SKM-1 (cell line): Measurements from ENCODE around the gene WDR27.
"Not testable (repeated sequence)": the region's sequence is repeated elsewhere in the genome, so short reads cannot be mapped to it uniquely, and the experiment has no call there.

Experiments used
- DNase-seq: peaks from one replicate; lab custom pipeline; 2025; ENCODE audit not compliant: unreplicated experiment; lab: John Stamatoyannopoulos, UW

Gene WDR27

DNA sequence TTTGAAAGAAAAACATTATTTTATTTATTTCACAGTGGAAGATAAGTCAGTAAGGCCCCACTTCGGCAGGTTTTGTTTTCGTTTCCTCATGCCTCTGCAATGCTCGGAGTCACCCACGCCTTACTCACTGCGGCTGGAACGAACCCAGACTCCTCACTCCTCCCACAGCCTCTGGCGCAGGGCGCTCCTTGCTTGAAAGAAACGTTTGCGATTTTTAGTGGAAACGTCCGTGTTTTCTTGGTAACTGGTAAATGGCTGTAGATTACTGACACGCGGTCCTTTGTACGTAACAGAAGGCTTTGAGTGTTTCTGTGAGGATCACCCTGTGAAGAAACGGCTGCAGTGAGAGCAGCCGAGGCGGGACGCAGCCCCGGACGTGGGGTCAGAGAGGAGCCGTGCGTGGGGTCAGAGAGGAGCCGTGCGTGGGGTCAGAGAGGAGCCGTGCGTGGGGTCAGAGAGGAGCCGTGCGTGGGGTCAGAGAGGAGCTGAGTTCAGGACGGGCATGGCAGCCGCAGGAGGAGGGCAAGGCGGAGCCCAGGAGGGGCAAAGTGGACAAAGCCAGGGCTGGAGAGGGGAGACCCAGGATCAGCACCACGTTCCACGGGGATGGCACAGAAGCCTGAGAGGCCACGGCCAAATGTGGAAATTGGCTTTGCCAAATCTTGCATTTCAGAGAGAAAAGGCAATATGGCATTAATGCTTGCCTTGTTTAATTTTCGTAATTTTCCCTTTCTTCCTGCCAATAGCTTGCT lies 249.5 kb downstream of the WDR27 start:
- DNase-seq, result no peak

DNA sequence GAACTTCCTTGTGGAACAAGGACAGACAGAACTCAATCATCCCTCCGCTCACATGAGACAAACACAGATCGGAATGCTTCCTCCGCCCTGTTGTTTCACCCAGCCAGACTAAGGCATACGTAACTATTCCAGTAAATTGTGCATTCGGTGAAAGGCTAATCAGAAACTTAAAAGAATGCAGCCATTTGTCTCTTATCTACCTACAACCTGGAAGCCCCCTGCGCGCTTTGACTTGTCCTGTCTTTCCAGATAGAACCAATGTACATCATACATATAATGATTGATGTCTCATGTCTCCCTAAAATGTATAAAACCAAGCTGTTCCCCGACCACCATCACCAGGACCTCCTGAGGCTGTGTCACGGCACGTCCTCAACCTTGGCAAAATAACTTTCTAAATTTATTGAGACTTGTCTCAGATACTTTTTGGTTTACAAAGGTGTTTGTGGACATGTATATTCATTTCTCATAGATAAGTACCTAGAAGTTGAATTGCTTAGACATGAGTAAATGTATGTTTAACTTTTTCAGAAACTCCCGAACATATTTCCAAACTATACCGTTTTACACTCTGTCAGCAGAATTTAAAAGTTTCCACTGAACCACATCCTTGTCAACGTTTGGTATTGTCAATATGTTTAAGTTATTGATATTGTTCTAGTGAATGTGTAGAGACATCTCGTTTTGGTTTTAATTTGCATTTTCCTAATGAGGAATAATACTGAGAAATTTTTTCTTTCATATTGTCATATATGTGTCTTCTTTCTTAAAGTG lies 250.6 kb downstream of the WDR27 start:
- DNase-seq, result no peak

DNA sequence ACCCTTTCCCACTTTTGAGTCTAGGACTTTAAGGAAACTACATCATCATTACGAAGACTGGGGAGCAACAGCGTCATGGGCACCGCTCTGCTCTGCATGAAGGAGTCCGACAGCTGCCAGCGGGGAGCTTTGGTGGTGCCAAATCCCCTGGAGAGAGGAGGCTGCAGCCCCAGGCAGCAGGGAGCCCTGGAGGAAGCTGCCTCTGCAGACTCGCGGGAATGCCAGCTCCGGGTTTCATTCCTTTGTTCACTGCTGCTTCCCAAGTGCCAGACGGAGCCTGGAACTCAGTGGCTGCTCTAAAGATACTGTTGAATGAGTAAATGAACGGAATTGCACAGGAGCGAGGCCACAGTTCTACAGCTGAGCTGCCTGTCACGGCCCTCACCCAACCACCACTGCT lies 251.7 kb downstream of the WDR27 start:
- no peak for DNase-seq

DNA sequence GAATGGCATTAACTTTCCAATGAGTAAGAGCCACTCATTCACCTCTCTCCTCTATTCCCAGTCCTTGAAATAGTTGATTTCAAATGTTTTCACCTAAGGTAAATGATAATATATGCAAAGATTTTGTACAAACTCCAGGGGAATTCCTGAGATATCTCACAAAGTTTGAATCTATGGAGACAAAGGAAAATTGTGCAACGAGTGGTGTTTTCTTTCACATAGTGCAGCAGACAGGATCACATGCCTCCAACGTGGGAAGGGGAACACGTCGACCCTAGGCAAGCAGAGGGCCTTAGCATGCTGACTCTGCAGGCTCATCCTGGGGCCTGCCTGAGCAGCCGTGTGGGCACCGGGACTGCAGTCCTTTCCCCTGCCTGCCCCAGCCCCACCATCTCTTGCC lies 252.6 kb downstream of the WDR27 start:
- DNase-seq, result no peak

DNA sequence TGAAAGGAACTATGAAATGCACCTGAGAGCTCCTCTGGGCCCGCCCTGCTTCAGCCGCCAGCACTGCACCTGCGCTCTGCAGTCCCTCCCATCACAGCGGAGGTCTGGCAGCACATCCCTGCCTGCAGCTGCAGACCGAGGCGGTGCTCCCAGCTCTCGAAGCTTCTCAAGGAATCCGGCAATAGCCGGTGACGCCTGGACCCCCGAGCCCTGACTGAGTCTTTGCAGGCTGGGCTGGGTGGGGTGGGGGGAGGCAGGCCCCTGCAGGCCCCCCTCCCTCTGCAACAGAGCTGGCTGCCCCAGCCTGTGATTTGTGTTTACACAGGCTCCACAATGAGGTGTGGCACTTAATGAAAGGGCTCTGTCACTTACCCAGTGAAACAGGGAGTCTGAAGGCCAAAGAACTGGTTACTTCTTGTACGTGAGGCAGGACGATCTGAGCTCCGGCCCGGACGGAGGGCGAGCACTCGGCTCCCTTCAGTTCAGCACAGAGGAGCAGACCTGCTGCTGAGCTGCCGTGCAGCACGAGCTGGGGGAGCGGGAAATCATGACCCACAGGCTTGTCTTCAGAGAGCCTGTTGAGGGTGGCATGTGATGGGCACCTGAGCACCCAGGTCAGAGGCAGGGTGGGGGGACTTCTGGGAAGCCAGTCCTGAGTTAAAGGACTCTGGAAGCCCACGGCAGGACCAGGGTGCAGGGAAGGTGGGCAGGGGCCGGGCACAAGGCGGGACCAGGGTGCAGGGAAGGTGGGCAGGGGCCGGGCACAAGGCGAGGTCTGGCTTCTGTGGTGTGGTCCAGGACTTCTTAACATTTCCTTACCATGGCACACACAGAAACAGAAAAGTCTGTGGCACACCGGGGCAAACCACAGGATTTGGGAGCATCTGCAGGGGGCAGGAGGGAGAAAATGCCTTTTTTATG lies 255.9 kb downstream of the WDR27 start:
- DNase-seq, result no peak

DNA sequence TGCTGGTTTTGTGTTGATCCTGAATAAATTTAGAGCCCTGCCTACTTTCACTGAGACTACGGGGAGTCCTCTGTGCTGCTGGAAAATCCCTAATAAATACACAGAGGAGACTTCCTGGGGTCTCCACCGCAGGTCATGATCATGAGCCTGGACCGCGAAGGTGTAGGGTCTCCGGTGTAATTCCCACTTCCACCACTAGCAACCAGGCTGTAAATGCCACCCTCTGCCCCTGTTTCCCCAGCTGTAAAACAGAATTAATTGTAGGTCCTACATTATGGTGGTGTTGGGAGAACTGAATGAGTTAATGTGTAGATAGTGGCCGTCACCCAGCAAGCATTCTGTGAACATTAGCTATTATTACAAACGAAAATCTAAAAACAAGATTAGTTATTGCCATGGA lies 256.6 kb downstream of the WDR27 start:
- no peak for DNase-seq

DNA sequence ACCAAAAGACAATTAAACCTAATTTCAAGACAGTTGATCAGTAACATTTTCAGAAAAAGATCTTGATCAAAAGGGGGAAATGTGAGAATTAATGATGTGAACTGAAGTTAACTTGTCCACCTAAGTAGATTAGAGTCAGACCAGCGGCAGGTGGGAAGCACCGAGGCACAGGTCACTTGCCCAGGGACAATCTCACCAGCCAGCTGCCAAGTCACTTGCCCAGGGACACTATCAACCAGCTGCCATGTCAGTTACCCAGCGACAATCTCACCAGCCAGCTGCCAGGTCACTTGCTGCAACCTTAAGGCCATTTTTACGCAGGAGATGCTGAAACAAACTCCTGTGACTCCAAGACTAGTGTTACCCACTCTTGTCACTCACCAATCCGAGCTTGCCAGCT lies 260.5 kb downstream of the WDR27 start:
- no peak for DNase-seq

DNA sequence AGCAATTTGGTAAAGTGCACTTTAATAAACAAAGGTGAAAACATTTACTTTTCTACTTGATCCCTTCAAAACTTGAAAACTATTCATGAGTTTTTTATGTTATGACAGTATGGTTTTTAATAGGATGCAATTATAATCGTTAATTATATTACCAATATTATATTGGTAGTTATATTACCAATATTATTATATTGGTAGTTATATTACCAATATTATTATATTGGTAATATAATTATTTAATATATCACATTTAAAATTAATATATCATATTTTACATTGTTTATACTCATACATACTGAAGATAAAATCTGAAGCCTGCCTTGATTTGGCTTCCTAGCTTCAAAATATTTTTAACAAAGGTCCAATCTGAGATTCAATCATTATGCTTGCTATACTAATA lies 262.1 kb downstream of the WDR27 start:
- DNase-seq, result no peak

DNA sequence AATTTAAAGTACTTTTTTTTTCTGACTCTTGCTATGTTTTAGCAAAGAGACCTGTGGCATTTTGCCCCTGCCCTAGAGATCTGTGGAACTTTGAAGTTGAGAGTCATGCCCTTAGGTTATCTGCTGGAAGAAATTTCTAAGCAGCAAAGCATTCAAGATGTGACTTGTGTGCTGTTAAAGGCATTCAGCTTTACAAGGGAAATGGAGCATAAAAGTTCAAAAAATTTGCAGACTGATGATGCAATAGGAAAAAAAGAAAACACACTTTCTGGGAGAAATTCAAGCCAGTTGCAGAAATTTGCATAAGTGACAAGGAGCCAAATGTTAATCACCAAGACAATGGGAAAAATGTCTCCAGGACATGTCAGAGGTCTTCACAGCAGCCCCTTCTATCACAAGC lies 267.3 kb downstream of the WDR27 start:
- not testable (repeated sequence) for DNase-seq

DNA sequence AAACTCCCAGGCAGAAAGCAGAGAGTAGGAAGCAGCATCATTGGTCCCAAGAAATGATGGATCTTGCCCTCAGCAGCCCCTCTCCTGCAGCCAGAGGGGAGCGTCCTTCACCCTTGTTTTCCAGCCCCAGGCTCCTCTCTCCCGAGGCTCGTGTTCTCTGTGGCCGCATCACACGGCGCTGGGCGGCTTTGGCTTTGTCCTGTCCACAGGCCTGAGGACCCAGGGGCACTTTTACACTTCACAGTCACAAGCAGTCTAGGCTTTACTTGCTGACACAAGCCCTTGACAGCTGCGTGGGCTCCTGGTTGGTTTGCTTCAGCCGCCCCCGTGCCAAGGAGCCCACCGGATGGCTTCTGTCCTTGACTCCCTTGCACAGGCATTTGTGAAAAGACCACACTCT lies 272.8 kb downstream of the WDR27 start:
- no peak for DNase-seq

DNA sequence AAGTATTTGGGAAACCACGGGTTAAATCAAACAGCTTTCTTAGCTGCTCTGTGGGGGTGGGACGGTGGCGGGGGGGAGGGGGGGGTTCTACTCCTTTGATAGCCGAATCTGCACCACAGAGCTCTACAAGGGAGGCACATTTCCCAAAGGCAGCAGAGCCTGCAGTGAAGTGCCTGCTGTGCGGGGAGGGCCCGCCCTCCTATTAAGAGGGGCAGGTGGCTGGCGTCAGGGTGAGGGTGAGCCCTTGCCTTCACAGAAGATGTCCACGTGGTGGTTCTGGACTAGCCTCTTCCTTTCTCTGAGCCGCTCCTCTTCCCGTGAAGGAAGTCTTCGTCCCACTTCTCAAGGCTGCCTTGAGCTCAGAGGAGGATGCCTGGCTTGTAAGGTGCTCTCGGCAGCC lies 273.3 kb downstream of the WDR27 start:
- no peak for DNase-seq

DNA sequence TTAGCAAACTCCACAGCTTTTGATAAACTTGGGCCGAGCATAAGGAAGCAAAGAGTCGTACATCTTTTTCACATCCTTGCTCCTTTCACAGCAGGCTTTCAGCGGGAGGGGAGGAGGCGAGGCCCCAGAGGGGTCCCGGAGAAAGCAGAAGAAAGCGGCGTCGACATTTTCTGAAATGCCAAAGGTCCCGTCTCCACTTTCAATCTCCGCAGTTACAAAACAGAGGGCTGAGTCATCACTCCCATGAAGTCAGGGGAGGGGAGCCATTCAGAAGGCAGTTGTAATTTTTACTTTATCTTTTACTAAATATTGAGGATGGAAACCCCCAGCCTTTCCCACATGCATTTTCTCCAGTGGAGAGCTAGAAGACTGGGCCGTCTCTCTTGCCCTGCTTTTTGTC lies 274.0 kb downstream of the WDR27 start:
- no peak for DNase-seq

DNA sequence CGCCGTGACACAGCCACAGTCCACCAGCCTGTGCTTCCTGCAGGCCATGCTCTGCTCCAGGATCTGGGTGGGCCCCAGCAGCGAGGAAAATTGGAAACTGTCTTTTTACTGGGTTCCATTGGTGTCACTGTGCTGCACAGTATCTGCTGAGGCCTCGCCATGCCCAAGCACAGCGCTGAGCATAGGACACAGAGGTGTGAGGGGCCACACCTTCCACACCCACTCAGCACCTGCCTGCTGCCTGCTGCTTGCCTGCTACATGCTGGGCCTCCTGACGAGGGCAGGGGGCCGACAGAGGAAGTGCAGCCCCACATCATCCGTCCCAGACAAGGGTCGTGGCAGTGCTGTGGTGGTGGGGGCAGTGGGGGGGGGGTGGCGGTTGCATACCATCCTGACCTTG lies 275.2 kb downstream of the WDR27 start:
- DNase-seq, result no peak

DNA sequence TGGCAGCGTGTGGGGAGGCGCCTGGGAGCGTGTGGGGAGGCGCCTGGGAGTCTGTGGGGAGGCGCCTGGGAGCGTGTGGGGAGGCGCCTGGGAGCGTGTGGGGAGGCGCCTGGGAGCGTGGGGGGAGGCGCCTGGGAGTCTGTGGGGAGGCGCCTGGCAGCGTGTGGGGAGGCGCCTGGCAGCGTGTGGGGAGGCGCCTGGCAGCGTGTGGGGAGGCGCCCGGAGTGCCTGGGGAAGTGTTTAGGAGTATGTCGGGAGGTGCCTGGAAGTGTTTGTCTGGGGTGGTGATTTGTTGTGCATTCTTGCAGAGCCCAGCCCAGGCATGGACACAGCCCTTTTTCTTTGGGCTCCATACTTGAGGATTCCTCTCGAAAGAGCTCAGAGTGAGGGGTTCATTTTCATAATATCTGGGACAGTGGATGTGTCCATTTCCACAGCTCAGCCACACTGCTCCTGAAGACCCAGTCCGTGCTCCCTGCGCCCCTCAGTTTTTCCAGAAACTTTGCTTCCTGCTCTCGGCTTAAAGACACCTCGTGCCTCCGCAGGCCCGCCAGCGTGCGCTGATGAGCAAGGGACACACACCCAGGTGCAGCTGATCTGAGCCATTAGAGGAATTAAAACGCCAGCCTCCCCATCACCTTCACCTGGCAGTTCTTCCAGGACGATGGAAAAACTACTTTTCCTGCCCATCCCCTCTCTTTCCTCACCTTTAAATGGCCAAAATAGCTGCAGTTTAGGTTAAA lies 276.0 kb downstream of the WDR27 start:
- DNase-seq, result no peak

DNA sequence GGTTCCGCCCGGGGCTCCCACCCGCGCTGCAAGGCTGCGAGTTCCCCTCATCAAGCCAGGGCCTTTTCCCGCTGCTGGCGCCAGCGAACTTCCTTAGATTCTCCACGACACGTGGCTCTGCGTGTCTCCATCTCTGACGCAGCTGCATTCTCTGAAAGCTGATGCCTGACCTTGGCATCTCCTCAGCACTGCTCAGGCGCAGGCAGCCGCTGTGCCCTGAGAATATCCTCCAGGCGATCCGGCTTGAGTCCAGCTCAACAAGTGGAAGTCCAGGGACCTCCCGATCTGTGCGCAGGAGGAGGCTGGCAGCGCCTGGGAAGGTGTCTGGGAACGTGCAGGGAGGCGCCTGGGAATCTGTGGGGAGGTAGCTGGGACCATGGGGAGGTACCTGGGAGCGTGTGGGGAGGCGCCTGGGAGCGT lies 277.0 kb downstream of the WDR27 start:
- no peak for DNase-seq

DNA sequence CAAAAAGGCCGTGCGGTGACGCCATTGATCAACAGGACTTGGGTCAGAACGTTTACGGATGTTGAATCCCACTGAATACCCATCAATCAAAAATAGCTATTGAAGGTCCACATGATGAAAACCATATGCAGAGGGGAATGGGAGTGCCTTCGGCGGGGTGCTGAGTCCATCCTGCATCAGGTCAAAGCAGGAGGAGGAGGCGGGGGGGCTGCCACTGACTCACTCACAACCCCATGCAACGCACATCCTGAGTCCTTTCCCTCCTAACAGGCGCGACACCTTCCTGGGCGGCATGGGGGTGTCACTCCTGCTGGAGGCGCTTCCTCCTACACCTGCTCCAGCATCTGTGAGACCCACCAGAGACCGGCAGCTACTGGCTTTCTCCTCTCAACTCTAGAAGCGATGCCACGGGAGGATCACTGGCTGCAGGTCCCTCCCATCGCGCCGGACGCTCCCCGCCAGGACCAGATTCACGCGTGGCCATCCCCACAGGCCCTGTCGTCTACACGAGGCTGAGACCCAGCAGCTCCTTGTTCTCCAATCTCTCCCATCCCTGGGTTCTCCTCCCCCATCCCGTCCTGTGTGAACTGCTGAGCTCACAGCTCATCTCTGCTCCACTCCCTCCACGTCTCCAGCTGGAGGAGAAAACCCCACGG lies 277.6 kb downstream of the WDR27 start:
- no peak for DNase-seq

DNA sequence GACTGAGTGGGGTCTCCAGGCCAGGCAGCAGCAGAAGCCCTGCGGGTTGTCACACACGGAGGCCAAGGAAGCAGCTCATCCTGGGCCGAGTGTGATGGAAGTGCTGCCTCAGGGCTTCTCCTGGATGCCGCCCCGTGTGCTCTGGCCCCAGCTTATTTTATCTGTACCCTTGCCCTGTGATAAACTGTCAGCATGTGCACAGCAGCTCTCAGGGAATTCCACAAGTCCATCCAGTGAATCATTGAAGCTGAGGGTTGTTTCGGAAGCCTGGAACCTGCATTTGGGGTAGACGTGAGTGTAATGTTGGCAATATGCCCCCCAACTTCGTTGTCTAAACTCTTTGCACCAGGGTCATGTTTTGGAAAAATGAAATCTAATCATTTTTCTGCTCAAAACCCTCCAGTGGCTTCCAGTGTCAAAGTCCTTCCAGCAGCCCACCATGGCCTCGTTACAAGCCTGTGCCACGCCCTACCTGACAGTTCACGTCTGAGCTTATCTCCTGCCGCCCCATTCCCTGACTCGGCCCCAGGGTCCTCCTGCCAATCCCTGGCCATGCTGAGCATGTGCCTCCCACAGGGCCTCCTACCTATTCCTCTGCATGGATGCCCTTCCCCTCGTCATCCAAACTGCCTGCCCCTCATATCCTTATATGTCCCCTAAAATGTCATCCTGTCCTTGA lies 280.1 kb downstream of the WDR27 start:
- DNase-seq, result no peak

DNA sequence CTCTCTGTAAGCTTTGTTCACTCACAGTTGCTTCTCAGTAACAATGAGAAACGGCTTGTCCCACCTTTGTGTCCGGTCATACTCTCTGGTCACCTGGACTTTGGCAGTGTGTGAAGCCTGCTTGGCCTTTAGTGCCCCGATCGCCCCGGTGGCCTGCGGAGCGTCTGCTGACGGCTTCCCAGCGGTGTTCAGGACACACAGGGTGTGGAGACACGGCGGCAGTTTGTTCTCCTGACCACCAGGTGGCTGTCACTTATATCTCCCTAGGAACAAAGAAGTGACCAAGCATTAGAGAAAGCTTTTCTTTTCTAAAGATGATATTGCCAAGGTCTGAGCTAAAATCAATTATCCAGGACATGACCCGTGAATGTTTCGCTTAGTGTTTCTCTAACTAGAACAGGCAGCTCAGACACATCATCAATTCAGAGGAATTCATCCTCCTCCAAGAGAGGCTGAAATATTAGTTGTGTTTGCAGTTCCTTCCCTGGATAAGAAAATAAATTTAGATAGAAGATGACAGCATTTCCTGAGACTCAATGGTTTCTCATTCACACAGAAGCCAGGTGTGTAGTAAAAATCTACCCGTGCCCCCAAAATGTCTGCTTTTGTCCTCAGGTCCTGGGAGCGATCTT lies 280.8 kb downstream of the WDR27 start:
- no peak for DNase-seq

DNA sequence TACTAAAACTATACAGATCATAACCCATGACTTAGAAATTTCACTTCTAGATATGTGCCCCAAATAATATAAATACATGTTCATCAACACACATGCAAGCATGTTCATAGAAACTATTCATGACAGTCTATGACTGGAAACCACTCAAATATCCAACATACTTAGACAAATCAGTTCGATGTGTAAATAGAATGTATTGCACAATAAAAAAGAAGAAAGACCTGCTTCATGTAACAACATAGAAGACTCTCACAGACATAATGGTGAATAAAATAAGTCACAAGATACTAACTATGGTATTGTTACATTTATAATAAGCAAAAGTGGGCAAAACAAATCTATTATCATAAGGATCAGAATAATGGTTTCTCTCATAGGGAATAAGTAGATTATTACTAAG lies 284.7 kb downstream of the WDR27 start:
- no peak for DNase-seq
